ENCODE results near the gene MARK3. TPM values are rescaled to one million over a fixed set of nuclear protein-coding genes. Genes with fewer than 3 reads are reported as not detected.
A peak's percentile ranks its signal among the peaks of the same experiment; 100 is the strongest.

MARK3 gene
- total RNA-seq, 4 donors from 2014 or later = 61.3 to 98.0 (median 78.8) TPM

DNA sequence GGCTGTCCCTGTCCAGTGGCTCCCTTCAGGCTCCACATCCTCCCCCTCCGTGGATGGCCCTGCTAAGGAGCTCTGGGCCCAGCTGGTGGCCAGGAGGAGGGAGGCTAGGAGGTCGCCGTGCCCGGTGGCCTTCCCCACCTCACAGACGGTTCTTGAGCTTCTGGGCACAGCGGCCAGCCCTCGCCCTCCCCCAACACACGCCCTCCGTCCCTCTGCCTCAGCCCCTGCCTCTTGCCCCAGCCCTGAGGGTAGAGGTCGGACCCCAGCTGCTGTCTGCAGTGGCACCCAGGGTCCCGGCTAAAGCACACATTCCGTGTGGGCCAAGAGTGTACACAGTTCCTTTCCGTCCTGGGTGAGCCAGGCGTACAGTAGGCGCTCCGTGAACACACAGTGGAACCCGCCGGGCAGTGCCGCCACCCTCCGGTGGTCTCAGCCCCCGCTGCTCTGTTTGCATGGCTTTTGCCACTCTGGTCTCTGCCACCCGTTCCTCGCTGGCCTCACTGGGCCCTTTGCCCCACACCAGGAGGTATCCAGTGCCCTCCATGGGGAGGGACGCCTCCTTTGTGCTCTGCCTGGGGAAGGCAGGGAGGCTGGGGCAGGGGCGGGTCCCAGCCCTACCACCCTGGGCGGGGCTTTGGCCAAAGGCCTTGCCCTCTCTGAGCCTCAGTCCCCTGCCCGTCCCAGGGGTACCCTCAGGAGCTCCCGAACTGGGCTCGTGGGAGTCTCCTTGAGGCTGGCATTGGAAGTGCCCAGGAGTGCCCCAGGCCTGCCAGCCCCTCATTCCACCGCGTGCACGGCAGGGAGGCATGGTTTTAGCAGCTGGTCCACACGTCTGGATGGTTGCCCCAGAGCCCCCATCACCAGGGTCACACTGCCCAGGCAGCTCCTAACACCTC is 156.7 kb downstream of the MARK3 start:
- DNase-seq = no peak
- intact Hi-C loops (cut with DNase I; ENCODE audit: low total_unique reads) (no loop called here), in situ Hi-C loops (cut with MboI; ENCODE audit: low pct_ligation_motif_present in 1 of 4, low pct_unique_long_range_greater_than_20kb in 1 of 4, low sequenced_read_pairs in 3 of 4) (no loop called here)
- Histone ChIP-seq H3K4me3 (peak overlapping the region in 1 of 4 donors; percentile 2), H3K27ac (peak overlapping the region; percentile 74 to 94 (median 86)), H3K4me1 (peaks cover 60 to 81% (median 69%) of the 10 kb centered on the region in 4 donors), H3K27me3 (no peaks in the 10 kb centered on the region), H3K36me3 (no peaks in the 10 kb centered on the region), H3K9me3 (no peaks in the 10 kb centered on the region)
- TF ChIP-seq, protein P1, sequence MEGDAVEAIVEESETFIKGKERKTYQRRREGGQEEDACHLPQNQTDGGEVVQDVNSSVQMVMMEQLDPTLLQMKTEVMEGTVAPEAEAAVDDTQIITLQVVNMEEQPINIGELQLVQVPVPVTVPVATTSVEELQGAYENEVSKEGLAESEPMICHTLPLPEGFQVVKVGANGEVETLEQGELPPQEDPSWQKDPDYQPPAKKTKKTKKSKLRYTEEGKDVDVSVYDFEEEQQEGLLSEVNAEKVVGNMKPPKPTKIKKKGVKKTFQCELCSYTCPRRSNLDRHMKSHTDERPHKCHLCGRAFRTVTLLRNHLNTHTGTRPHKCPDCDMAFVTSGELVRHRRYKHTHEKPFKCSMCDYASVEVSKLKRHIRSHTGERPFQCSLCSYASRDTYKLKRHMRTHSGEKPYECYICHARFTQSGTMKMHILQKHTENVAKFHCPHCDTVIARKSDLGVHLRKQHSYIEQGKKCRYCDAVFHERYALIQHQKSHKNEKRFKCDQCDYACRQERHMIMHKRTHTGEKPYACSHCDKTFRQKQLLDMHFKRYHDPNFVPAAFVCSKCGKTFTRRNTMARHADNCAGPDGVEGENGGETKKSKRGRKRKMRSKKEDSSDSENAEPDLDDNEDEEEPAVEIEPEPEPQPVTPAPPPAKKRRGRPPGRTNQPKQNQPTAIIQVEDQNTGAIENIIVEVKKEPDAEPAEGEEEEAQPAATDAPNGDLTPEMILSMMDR (IDR thresholded peaks at IDR 0.05) = peak in 3 of 5 experiments; percentile 9 to 37 (median 36)
- TF ChIP-seq POLR2AphosphoS5 (IDR thresholded peaks at IDR 0.05) = no peak
- TF ChIP-seq EP300 (IDR thresholded peaks at IDR 0.05; ENCODE audit: low read depth) = no peak
- no peak for TF ChIP-seq POLR2A (IDR thresholded peaks at IDR 0.05)
- 63% methylated on average over 31 of the region's 33 CpGs; no CpG with 5 or more reads in 1 of the 2 donors for WGBS, 2 donors (ENCODE audit: low coverage in 1 of 2)

DNA sequence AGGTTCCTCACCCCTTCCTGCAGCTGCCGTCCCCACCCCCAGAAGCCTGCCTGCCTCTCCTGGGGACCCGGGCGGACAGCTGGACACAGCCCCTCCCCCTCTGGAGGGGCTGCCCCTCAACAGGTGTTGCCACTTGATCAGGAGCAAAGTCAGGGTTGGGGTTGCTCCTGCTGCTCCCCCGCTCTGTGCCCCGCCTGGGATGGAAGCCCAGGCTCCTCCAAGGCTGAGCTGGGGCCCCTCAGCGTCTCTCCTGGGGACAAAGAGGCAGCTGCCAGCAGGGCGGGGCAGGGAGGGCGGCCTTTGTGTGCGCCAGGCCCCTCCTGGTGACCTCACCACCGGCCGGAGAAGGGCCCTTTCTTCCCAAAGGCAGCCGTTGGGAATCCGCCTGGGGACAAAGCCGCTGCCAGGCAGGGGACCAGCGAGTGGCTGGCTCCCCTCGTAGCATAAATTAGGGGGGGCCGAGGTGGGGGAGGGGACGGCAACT is 157.4 kb downstream of the MARK3 start:
- TF ChIP-seq, protein P1 (IDR thresholded peaks at IDR 0.05) = no peak
- no peak for TF ChIP-seq EP300 (IDR thresholded peaks at IDR 0.05; ENCODE audit: low read depth)
- peak overlapping the region in 1 of 4 donors; percentile 2 for H3K4me3 ChIP-seq
- no peaks in the 10 kb centered on the region for H3K27me3 ChIP-seq
- 21% methylated on average over 18 of the region's 18 CpGs; no CpG with 5 or more reads in 1 of the 2 donors for WGBS, 2 donors (ENCODE audit: low coverage in 1 of 2)
- no peaks in the 10 kb centered on the region for H3K9me3 ChIP-seq
- intact Hi-C loops (cut with DNase I; ENCODE audit: low total_unique reads) = no loop called here
- in situ Hi-C loops (cut with MboI; ENCODE audit: low pct_ligation_motif_present in 1 of 4, low pct_unique_long_range_greater_than_20kb in 1 of 4, low sequenced_read_pairs in 3 of 4) = no loop called here
- peak; percentile 66 for DNase-seq
- H3K36me3 ChIP-seq = no peaks in the 10 kb centered on the region
- peaks cover 60 to 78% (median 69%) of the 10 kb centered on the region in 4 donors for H3K4me1 ChIP-seq
- peak overlapping the region; percentile 74 to 94 (median 86) for H3K27ac ChIP-seq

DNA sequence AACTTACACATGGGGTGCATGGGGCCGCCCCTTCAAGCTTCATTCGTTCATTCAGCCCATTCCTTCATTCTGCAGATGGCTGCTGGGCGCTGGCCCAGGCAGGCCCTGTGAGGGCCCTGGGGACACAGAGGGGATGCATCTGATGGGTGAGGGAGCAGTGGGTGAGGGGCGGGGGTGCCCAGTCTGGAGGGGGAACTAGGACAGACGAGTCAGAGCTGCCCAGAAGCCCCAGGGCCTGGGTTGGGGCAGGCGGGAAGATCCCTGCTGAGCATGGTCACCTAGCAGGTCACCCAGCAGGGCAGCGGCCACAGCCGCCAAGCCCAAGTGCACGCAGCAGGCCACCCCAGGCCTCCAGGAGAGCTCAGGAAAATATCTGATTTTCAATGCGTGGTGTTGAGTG is 157.9 kb downstream of the MARK3 start:
- Histone ChIP-seq H3K27me3 (no peaks in the 10 kb centered on the region), H3K4me1 (peaks cover 60 to 73% (median 69%) of the 10 kb centered on the region in 4 donors), H3K4me3 (no peak overlapping the region), H3K36me3 (no peaks in the 10 kb centered on the region), H3K9me3 (no peaks in the 10 kb centered on the region), H3K27ac (peak overlapping the region; percentile 74 to 94 (median 86))
- DNase-seq = no peak
- in situ Hi-C loops (cut with MboI; ENCODE audit: low pct_ligation_motif_present in 1 of 4, low pct_unique_long_range_greater_than_20kb in 1 of 4, low sequenced_read_pairs in 3 of 4) = no loop called here
- TF ChIP-seq POLR2A (IDR thresholded peaks at IDR 0.05) (no peak), EP300 (IDR thresholded peaks at IDR 0.05; ENCODE audit: low read depth) (no peak), POLR2AphosphoS5 (IDR thresholded peaks at IDR 0.05) (no peak)
- TF ChIP-seq, protein P1 (IDR thresholded peaks at IDR 0.05) = no peak
- intact Hi-C loops (cut with DNase I; ENCODE audit: low total_unique reads) = no loop called here
- WGBS, 2 donors (ENCODE audit: low coverage in 1 of 2) = 64% methylated on average over 8 of the region's 10 CpGs; no CpG with 5 or more reads in 1 of the 2 donors

DNA sequence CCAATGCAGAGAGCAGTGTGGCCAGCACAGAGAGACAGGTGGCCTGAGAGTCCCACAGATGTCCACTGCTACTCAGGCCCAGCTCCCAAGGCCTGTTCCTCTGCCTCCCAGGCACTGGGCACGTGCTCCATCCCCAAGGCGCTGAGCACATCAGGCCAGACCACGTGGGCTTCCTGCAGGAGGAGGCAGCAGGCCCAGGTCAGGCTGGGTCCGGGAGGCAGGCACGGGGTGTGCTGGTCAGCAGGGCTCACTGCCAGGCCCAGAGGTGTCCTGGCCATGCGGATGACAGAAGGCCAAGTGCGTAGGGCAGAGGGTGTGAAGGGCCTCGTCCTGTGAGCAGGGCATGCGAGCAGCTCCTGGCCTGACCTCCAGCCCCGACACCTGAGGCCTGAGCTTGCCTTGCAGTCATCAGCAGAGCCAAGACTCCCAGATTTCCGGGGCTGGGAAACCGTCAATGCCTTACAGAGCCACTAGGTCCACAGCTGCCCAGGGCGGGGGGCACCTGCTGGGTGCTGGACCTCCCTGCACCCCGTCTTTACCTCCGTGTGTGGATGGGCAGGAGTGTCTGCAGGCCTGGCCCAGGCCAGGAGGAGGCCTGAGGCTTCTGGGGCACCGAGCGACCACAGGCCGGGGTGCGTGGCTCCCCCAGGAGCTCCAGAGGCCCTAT is 158.6 kb downstream of the MARK3 start:
- intact Hi-C loops (cut with DNase I; ENCODE audit: low total_unique reads) (no loop called here), in situ Hi-C loops (cut with MboI; ENCODE audit: low pct_ligation_motif_present in 1 of 4, low pct_unique_long_range_greater_than_20kb in 1 of 4, low sequenced_read_pairs in 3 of 4) (no loop called here)
- Histone ChIP-seq H3K36me3 (no peaks in the 10 kb centered on the region), H3K4me1 (peaks cover 57 to 67% (median 62%) of the 10 kb centered on the region in 4 donors), H3K27ac (peak overlapping the region; percentile 74 to 94 (median 86)), H3K9me3 (no peaks in the 10 kb centered on the region), H3K27me3 (no peaks in the 10 kb centered on the region), H3K4me3 (no peak overlapping the region)
- 71% methylated on average over 18 of the region's 19 CpGs; no CpG with 5 or more reads in 1 of the 2 donors for WGBS, 2 donors (ENCODE audit: low coverage in 1 of 2)
- DNase-seq = no peak
- TF ChIP-seq POLR2AphosphoS5 (IDR thresholded peaks at IDR 0.05) (no peak), POLR2A (IDR thresholded peaks at IDR 0.05) (no peak), EP300 (IDR thresholded peaks at IDR 0.05; ENCODE audit: low read depth) (no peak)
- TF ChIP-seq, protein P1 (IDR thresholded peaks at IDR 0.05) = no peak
